Fibroblast of lung (primary cell): ENCODE results near the gene HSF4. TPM values are rescaled to one million over a fixed set of nuclear protein-coding genes. Genes with fewer than 3 reads are reported as not detected.

Experiments
- DNase-seq, 2 donors: peaks; one replicate each; pipeline versions ENCODE4 v3.0.0 to v3.0.0-alpha.2; 2010; ENCODE audit warnings: low read depth in 2 of 2
- H2AFZ ChIP-seq: 2 replicates; pipeline ENCODE4 v1.5.1; 2012; ENCODE audit warnings: low read length, control low read depth, inconsistent platforms
- H3K27ac ChIP-seq: 2 replicates; pipeline ENCODE4 v1.5.1; 2011; ENCODE audit warnings: low read length, control low read depth; ENCODE audit not compliant: insufficient read depth
- H3K27me3 ChIP-seq: 2 replicates; pipeline ENCODE4 v1.5.1; 2011; ENCODE audit warnings: mild to moderate bottlenecking, low read length; ENCODE audit not compliant: control insufficient read depth, insufficient read depth
- H3K36me3 ChIP-seq: 2 replicates; pipeline ENCODE4 v1.5.1; 2011; ENCODE audit warnings: low read length; ENCODE audit not compliant: control insufficient read depth, insufficient read depth
- H3K4me1 ChIP-seq: 2 replicates; pipeline ENCODE4 v1.5.1; 2011; ENCODE audit warnings: low read length; ENCODE audit not compliant: control insufficient read depth, insufficient read depth; ENCODE audit errors: extremely low read depth
- H3K4me2 ChIP-seq: 2 replicates; pipeline ENCODE4 v1.5.1; 2011; ENCODE audit warnings: low read length, control low read depth; ENCODE audit not compliant: insufficient read depth; ENCODE audit errors: extremely low read depth
- H3K4me3 ChIP-seq, 4 experiments: fragments of 200-600 bp in 1 of 4; sonication (generic) in 1 of 4; replicated peaks in 1 of 4; 2 replicates each; pipeline ENCODE4 v1.5.1; 2011 to 2016; ENCODE audit warnings: low read length in 4 of 4, low read depth in 3 of 4, mild to moderate bottlenecking in 3 of 4, control low read depth in 2 of 4, inconsistent platforms in 1 of 4, mixed read lengths in 1 of 4; ENCODE audit not compliant: insufficient read depth in 1 of 4; ENCODE audit errors: control extremely low read depth in 1 of 4
- H3K79me2 ChIP-seq: 2 replicates; pipeline ENCODE4 v1.5.1; 2012; ENCODE audit warnings: mild to moderate bottlenecking, low read length, inconsistent platforms; ENCODE audit not compliant: control insufficient read depth, insufficient read depth
- H3K9ac ChIP-seq: 2 replicates; pipeline ENCODE4 v1.5.1; 2011; ENCODE audit warnings: mild to moderate bottlenecking, low read length, control low read depth; ENCODE audit not compliant: insufficient read depth
- H3K9me3 ChIP-seq: 2 replicates; pipeline ENCODE4 v1.5.1; 2012; ENCODE audit warnings: low read depth, low read length; ENCODE audit not compliant: control insufficient read depth, insufficient read depth
- H4K20me1 ChIP-seq: 2 replicates; pipeline ENCODE4 v1.5.1; 2011; ENCODE audit warnings: low read length; ENCODE audit not compliant: control insufficient read depth, insufficient read depth; ENCODE audit errors: extremely low read depth
- CTCF ChIP-seq, 2 donors: IDR thresholded peaks in 1 of 2; conservative IDR thresholded peaks in 1 of 2; 1 replicate in 1 of 2; 2 replicates in 1 of 2; pipeline ENCODE4 v1.5.1; 2011 to 2012; ENCODE audit warnings: low read length in 2 of 2, control low read depth in 1 of 2, inconsistent platforms in 1 of 2, low read depth in 1 of 2, mild to moderate bottlenecking in 1 of 2
- EZH2 ChIP-seq: IDR thresholded peaks from 2 replicates; pipeline ENCODE4 v1.5.1; 2012; ENCODE audit warnings: low read length, control low read depth, mild to moderate bottlenecking; ENCODE audit errors: missing control alignments
- polyA plus RNA-seq, 2 donors: library from polyadenylated mRNA; depleted of rRNA in 1 of 2; stranded (reverse) in 1 of 2; unstranded in 1 of 2; fragments of >200 nt; gene quantifications; 2 replicates each; pipeline ENCODE4 v1.2.1, GENCODE V29; 2011 to 2012; ENCODE audit warnings: missing spikeins in 1 of 2
- total RNA-seq: library from RNA; depleted of rRNA; stranded (reverse); fragments of >200 nt; gene quantifications from 2 replicates; pipeline ENCODE4 v1.2.1, GENCODE V29; 2014

HSF4 gene
- total and polyA plus RNA-seq, 2 donors (not counting 1 experiment from before 2014, with no cell fraction given) = 6.4 to 25.8 TPM

DNA sequence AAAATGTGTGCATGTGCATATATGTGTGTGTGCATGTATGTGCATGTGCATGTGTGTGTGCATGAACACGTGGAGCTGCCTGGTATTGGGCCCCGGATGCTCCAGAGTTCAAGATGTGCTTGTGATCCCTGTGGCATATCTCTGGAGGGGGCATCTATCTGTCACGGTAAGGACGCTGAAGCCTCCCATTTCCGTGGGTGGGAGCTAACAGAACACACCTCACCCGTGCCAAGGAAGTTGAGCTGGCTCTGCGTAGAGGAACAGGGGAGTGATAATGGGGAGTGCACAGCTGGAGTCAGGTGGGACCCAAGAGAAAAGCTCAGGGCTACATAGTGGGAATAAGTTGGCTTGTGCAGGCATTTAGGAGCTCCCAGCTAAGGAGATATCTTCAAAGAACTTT, 47.1 kb downstream of the HSF4 start:
- no peak for DNase-seq
- H3K4me1 ChIP-seq = peaks cover 12% of the 10 kb centered on the region
- H3K79me2 ChIP-seq = no peaks in the 10 kb centered on the region
- no peaks in the 10 kb centered on the region for H4K20me1 ChIP-seq
- H3K9ac ChIP-seq = no peak overlapping the region
- no peak overlapping the region for H3K4me2 ChIP-seq
- no peak overlapping the region for H2AFZ ChIP-seq
- no peaks in the 10 kb centered on the region for H3K9me3 ChIP-seq
- no peak overlapping the region for H3K4me3 ChIP-seq
- H3K36me3 ChIP-seq = no peaks in the 10 kb centered on the region
- no peak overlapping the region for H3K27ac ChIP-seq
- TF ChIP-seq CTCF (conservative IDR thresholded peaks at IDR 0.05 in 1 of 2, IDR thresholded peaks at IDR 0.05 in 1 of 2; ENCODE audit: low read depth in 1 of 2, low read length in 2 of 2) (no peak), EZH2 (no peak)
- no peaks in the 10 kb centered on the region for H3K27me3 ChIP-seq

GRCh38 chr16:67212766-67213165, 48.2 kb downstream of the HSF4 start:
- no peak for DNase-seq

DNA sequence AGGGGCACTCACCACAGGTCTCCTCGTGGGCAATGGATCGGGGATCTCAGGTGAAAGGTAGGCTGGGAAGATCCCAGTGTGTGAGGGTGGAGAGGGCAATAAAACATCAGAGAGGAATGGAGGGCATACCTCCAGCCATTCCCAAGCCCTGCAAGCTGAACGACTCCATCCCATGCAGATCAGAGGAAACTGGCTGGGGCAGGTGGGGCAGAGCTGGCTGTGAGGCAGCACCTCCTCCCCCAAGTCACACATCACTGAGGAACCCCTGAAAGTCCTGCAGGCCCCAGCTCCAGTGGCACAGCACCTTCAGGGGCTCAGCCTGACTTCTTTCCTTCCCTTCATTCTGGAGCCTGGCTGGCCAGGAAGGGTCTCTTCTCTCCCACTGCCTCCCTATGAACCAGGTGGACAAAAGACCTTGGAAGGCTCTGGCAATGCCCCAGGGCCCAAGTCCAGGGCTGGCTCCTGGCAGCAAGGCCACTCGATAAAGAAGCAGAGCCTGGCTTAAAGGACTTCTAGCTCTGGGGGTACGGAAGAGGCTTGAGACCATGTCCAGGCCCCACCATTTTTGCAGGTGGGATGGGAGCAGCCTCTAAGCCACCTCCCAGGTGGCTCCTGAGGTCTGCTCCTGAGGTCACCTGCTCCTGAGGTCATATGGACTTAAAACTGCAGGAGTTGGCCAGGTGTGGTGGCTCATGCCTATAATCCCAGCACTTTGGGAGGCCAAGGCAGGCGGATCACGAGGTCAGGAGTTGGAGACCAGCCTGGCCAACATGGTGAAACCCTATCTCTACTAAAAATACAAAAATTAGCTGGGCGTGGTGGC, 48.9 kb downstream of the HSF4 start:
- Histone ChIP-seq H3K79me2 (no peaks in the 10 kb centered on the region), H3K9ac (no peak overlapping the region), H3K9me3 (no peaks in the 10 kb centered on the region), H3K36me3 (no peaks in the 10 kb centered on the region), H4K20me1 (no peaks in the 10 kb centered on the region), H2AFZ (no peak overlapping the region), H3K4me1 (peaks cover 6% of the 10 kb centered on the region), H3K27me3 (no peaks in the 10 kb centered on the region), H3K27ac (no peak overlapping the region), H3K4me3 (no peak overlapping the region), H3K4me2 (no peak overlapping the region)
- no peak for DNase-seq
- TF ChIP-seq CTCF (conservative IDR thresholded peaks at IDR 0.05 in 1 of 2, IDR thresholded peaks at IDR 0.05 in 1 of 2; ENCODE audit: low read depth in 1 of 2, low read length in 2 of 2) = no peak
- TF ChIP-seq EZH2 = no peak

More at GRCh38 chr16:67212766-67213165, 48.2 kb downstream of the HSF4 start:
- no peak for TF ChIP-seq CTCF (conservative IDR thresholded peaks at IDR 0.05 in 1 of 2, IDR thresholded peaks at IDR 0.05 in 1 of 2; ENCODE audit: low read depth in 1 of 2, low read length in 2 of 2)
- no peak for TF ChIP-seq EZH2
- Histone ChIP-seq H3K4me3 (no peak overlapping the region), H3K4me1 (peaks cover 11% of the 10 kb centered on the region), H3K9me3 (no peaks in the 10 kb centered on the region), H3K79me2 (no peaks in the 10 kb centered on the region), H3K9ac (no peak overlapping the region), H4K20me1 (no peaks in the 10 kb centered on the region), H3K27ac (no peak overlapping the region), H3K27me3 (no peaks in the 10 kb centered on the region), H3K36me3 (no peaks in the 10 kb centered on the region), H3K4me2 (no peak overlapping the region), H2AFZ (no peak overlapping the region)
